Neuronal stem cell (in vitro differentiated cells): ENCODE results near the gene LPP.

ENCODE experiments used
- DNase-seq: peaks from one replicate; pipeline ENCODE4 v3.0.0-alpha.2; 2013; ENCODE audit warnings: low spot score
- H2AFZ ChIP-seq: one replicate; pipeline ENCODE4 v1.6.1; 2013; ENCODE audit warnings: mild to moderate bottlenecking, low read length, inconsistent platforms
- H2AK5ac ChIP-seq: 2 replicates; pipeline ENCODE4 v1.6.1; 2013; ENCODE audit warnings: low read depth, mild to moderate bottlenecking, inconsistent platforms, low read length, moderate library complexity, mixed read lengths
- H2BK120ac ChIP-seq: 2 replicates; pipeline ENCODE4 v1.6.1; 2013; ENCODE audit warnings: low read depth, mild to moderate bottlenecking, inconsistent platforms, low read length, moderate library complexity, mixed read lengths
- H2BK12ac ChIP-seq: one replicate; pipeline ENCODE4 v1.6.1; 2013; ENCODE audit warnings: low read length, inconsistent platforms
- H2BK15ac ChIP-seq: 2 replicates; pipeline ENCODE4 v1.6.1; 2013; ENCODE audit warnings: mild to moderate bottlenecking, low read length, inconsistent platforms, mixed read lengths
- H2BK5ac ChIP-seq: one replicate; pipeline ENCODE4 v1.6.1; 2013; ENCODE audit warnings: inconsistent platforms, mild to moderate bottlenecking, low read length, moderate library complexity
- H3K14ac ChIP-seq: one replicate; pipeline ENCODE4 v1.6.1; 2013; ENCODE audit warnings: low read length, inconsistent platforms
- H3K18ac ChIP-seq: 2 replicates; pipeline ENCODE4 v1.6.1; 2013; ENCODE audit warnings: low read length, inconsistent platforms
- H3K23ac ChIP-seq: 2 replicates; pipeline ENCODE4 v1.6.1; 2013; ENCODE audit warnings: low read depth, mild to moderate bottlenecking, mixed read lengths, low read length, inconsistent platforms; ENCODE audit not compliant: poor library complexity
- H3K27ac ChIP-seq: replicated peaks from 3 replicates; pipeline ENCODE4 v1.5.1; 2013; ENCODE audit warnings: low read length, inconsistent platforms
- H3K27me3 ChIP-seq, 3 experiments: 2 replicates each; pipeline ENCODE4 v1.6.1; 2013; ENCODE audit warnings: low read length in 3 of 3, mild to moderate bottlenecking in 2 of 3, inconsistent platforms in 1 of 3, low read depth in 1 of 3, mixed read lengths in 1 of 3, moderate library complexity in 1 of 3; ENCODE audit not compliant: control insufficient read depth in 3 of 3, insufficient read depth in 3 of 3
- H3K36me3 ChIP-seq, 2 donors: replicated peaks in 1 of 2; 2 replicates each; pipeline ENCODE4 v1.6.1; 2013; ENCODE audit warnings: low read length in 2 of 2; ENCODE audit not compliant: control insufficient read depth in 2 of 2, insufficient read depth in 2 of 2
- H3K4ac ChIP-seq: 2 replicates; pipeline ENCODE4 v1.6.1; 2013; ENCODE audit warnings: inconsistent platforms, mild to moderate bottlenecking, low read length, moderate library complexity
- H3K4me1 ChIP-seq, 2 donors: 1 replicate in 1 of 2; 2 replicates in 1 of 2; pipeline ENCODE4 v1.6.1; 2013; ENCODE audit warnings: low read length in 2 of 2, low read depth in 1 of 2; ENCODE audit not compliant: control insufficient read depth in 2 of 2, insufficient read depth in 1 of 2
- H3K4me2 ChIP-seq: one replicate; pipeline ENCODE4 v1.6.1; 2013; ENCODE audit warnings: mild to moderate bottlenecking, low read length, inconsistent platforms; ENCODE audit not compliant: insufficient read depth, poor library complexity, severe bottlenecking
- H3K4me3 ChIP-seq, 2 donors: 2 replicates each; pipeline ENCODE4 v1.5.1; 2013; ENCODE audit warnings: low read length in 2 of 2, mild to moderate bottlenecking in 2 of 2, inconsistent platforms in 1 of 2, moderate library complexity in 1 of 2
- H3K79me1 ChIP-seq: one replicate; pipeline ENCODE4 v1.6.1; 2013; ENCODE audit warnings: low read depth, mild to moderate bottlenecking, inconsistent platforms, low read length, moderate library complexity
- H3K9ac ChIP-seq: one replicate; pipeline ENCODE4 v1.6.1; 2013; ENCODE audit warnings: mild to moderate bottlenecking, low read depth, low read length, inconsistent platforms; ENCODE audit not compliant: poor library complexity
- H3K9me3 ChIP-seq, 2 donors: replicated peaks in 1 of 2; 2 replicates each; pipeline versions ENCODE3 to v1.6.1; 2013; ENCODE audit warnings: low read length in 2 of 2, mild to moderate bottlenecking in 2 of 2, inconsistent platforms in 1 of 2, low read depth in 1 of 2, mixed read lengths in 1 of 2, moderate library complexity in 1 of 2; ENCODE audit not compliant: control insufficient read depth in 2 of 2, insufficient read depth in 1 of 2
- H4K8ac ChIP-seq: one replicate; pipeline ENCODE4 v1.6.1; 2013; ENCODE audit warnings: low read depth, mild to moderate bottlenecking, inconsistent platforms, low read length, moderate library complexity
- H4K91ac ChIP-seq: one replicate; pipeline ENCODE4 v1.6.1; 2013; ENCODE audit warnings: low read length, low read depth, mild to moderate bottlenecking, inconsistent platforms; ENCODE audit not compliant: poor library complexity
- WGBS, 2 donors: extraction: QIAGEN DNeasy Blood & Tissue Kit; methylation state at CpG; one replicate each; pipeline ENCODE4 v1.1.7; 2013; ENCODE audit warnings: missing lambda C conversion rate in 2 of 2, mixed read lengths in 1 of 2; ENCODE audit not compliant: insufficient read length in 2 of 2, insufficient replicate concordance in 1 of 2; ENCODE audit errors: extremely low coverage in 2 of 2; 5-methylcytosine and 5-hydroxymethylcytosine counted together

Gene LPP

DNA sequence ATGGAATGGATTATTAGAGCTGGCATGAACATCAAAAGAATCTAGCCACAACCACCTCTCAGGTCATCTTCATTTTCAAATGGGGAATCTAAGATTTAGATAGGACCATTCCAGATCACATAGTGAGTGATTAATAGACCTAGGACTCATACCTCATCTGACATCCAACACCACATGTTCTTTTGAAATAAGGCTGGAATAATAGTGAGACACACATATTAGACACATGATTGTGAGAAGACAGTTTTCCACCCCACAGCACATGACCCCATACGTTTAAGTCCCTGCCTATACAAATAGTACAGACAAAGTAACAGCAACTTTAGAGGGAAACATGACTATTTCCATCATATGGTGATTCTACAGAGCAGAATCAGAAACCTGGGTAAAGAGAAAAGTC is 673.1 kb downstream of the LPP start:
- Histone ChIP-seq H3K27ac (no peak overlapping the region), H2BK12ac (no peak overlapping the region), H2BK15ac (no peak overlapping the region), H3K4ac (no peak overlapping the region), H3K36me3 (no peaks in the 10 kb centered on the region), H3K9ac (no peak overlapping the region), H3K23ac (no peak overlapping the region), H2AK5ac (no peak overlapping the region), H3K4me3 (no peak overlapping the region), H3K27me3 (no peaks in the 10 kb centered on the region), H3K4me2 (no peak overlapping the region), H2AFZ (no peak overlapping the region), H3K79me1 (no peaks in the 10 kb centered on the region), H3K9me3 (no peaks in the 10 kb centered on the region), H4K91ac (no peak overlapping the region), H2BK5ac (no peak overlapping the region), H3K14ac (no peak overlapping the region), H3K18ac (no peak overlapping the region), H4K8ac (no peak overlapping the region), H2BK120ac (no peak overlapping the region), H3K4me1 (no peaks in the 10 kb centered on the region)
- no peak for DNase-seq
- no CpG with 5 or more reads among the region's 1 CpG for WGBS, 2 donors

DNA sequence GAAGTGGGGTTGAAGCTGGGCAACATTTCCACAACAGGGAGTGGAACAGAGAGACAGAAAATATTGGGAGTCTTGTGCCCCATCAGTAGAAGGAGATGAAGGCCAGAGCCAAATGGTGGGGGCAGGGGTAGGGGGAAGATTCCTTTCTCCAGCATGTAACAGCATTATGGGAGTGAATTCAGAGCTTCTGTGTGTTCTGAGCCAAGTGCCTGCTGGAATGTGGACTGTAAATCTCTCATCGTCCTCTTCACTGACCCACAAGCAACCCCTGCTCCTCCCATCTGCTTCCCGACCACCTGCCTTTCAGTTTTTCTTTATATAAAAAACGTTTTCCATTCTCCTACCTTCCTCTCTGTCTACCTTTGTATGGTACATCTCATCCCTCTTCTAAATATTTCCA is 673.6 kb downstream of the LPP start:
- Histone ChIP-seq H3K36me3 (no peaks in the 10 kb centered on the region), H3K14ac (no peak overlapping the region), H3K4ac (no peak overlapping the region), H3K27ac (no peak overlapping the region), H3K4me3 (no peak overlapping the region), H2AK5ac (no peak overlapping the region), H2BK5ac (no peak overlapping the region), H2BK120ac (no peak overlapping the region), H3K4me1 (peaks cover 0 to under 1% of the 10 kb centered on the region in 2 donors), H4K8ac (no peak overlapping the region), H3K18ac (no peak overlapping the region), H3K9me3 (no peaks in the 10 kb centered on the region), H3K23ac (no peak overlapping the region), H4K91ac (no peak overlapping the region), H2BK15ac (no peak overlapping the region), H3K79me1 (no peaks in the 10 kb centered on the region), H3K9ac (no peak overlapping the region), H3K27me3 (no peaks in the 10 kb centered on the region), H2BK12ac (no peak overlapping the region), H2AFZ (no peak overlapping the region), H3K4me2 (no peak overlapping the region)
- 100% methylated on average over 1 of the region's 3 CpGs; no CpG with 5 or more reads in 1 of the 2 donors for WGBS, 2 donors
- DNase-seq, result no peak

DNA sequence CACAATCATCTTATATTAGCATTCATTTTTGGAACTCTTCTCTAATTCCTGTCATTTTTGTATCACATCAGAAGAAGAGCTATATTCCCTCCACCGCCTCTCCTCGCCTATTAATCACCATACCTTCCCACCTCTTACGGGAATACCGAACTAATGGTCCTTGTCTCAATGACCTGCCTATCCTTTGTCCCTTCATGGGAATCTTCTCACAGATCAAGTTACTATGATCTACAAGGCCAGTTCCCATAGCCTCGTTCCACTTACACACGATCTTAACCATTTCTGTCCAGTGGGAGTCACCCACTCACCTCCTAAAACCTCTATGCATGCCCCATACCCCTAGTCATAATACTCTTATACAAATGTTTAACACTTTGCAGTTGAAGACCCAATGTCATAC is 675.2 kb downstream of the LPP start:
- no CpG with 5 or more reads among the region's 6 CpGs for WGBS, 2 donors
- Histone ChIP-seq H3K4me3 (no peak overlapping the region), H4K8ac (no peak overlapping the region), H2BK5ac (no peak overlapping the region), H3K4ac (no peak overlapping the region), H3K9me3 (no peaks in the 10 kb centered on the region), H4K91ac (no peak overlapping the region), H3K27ac (no peak overlapping the region), H2AFZ (no peak overlapping the region), H2BK12ac (no peak overlapping the region), H3K27me3 (no peaks in the 10 kb centered on the region), H3K4me2 (no peak overlapping the region), H3K4me1 (peaks cover 0 to 4% of the 10 kb centered on the region in 2 donors), H3K9ac (no peak overlapping the region), H2BK15ac (no peak overlapping the region), H3K18ac (no peak overlapping the region), H3K23ac (no peak overlapping the region), H2BK120ac (no peak overlapping the region), H3K36me3 (no peaks in the 10 kb centered on the region), H2AK5ac (no peak overlapping the region), H3K79me1 (no peaks in the 10 kb centered on the region), H3K14ac (no peak overlapping the region)
- DNase-seq, result no peak

DNA sequence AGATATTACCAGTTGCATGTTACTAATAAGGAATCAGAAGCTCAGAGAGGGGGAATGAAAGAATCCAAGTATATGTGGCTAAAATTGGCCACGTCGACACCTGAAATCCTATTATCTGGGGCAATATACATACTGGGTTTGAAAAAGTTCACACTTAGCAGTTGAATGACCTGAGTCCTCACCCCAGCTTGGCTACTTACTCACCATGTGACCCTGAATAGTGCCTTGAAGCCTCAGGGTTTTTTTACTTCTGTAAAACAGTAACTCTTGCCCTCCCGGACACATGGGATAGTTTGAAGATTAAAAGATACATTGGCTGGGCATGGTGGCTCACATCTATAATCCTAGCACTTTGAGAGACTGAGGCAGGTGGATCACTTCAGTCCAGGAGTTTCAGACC is 675.6 kb downstream of the LPP start:
- H3K4ac ChIP-seq, result no peak overlapping the region
- H3K27ac ChIP-seq, result no peak overlapping the region
- H3K36me3 ChIP-seq, result no peaks in the 10 kb centered on the region
- no peak overlapping the region for H3K4me2 ChIP-seq
- no peak overlapping the region for H3K14ac ChIP-seq
- H3K18ac ChIP-seq, result no peak overlapping the region
- no peak for DNase-seq
- peaks cover 0 to 4% of the 10 kb centered on the region in 2 donors for H3K4me1 ChIP-seq
- H2AFZ ChIP-seq, result no peak overlapping the region
- no CpG with 5 or more reads among the region's 3 CpGs for WGBS, 2 donors
- no peak overlapping the region for H4K8ac ChIP-seq
- no peaks in the 10 kb centered on the region for H3K27me3 ChIP-seq
- H3K4me3 ChIP-seq, result no peak overlapping the region
- no peak overlapping the region for H3K9ac ChIP-seq
- no peak overlapping the region for H2BK120ac ChIP-seq
- no peak overlapping the region for H2BK5ac ChIP-seq
- no peak overlapping the region for H2AK5ac ChIP-seq
- no peaks in the 10 kb centered on the region for H3K79me1 ChIP-seq
- H2BK15ac ChIP-seq, result no peak overlapping the region
- no peak overlapping the region for H4K91ac ChIP-seq
- no peak overlapping the region for H2BK12ac ChIP-seq
- no peak overlapping the region for H3K23ac ChIP-seq
- H3K9me3 ChIP-seq, result no peaks in the 10 kb centered on the region
